GM18861 (cell line): ENCODE data around the gene QRICH2.
"Not testable (repeated sequence)": the region's sequence is repeated elsewhere in the genome, so short reads cannot be mapped to it uniquely, and the experiment has no call there.

Experiments
- ATAC-seq: cut with Tn5 transposase; IDR thresholded peaks from one replicate; pipeline ENCODE4 v1.9.1; 2021; ENCODE audit not compliant: unreplicated experiment

Gene QRICH2

GRCh38 chr17:76327696-76328095, 19.6 kb upstream of the QRICH2 start:
- ATAC-seq = no peak

GRCh38 chr17:76326306-76326705, 18.2 kb upstream of the QRICH2 start:
- ATAC-seq = no peak

- ATAC-seq = no peak
These were observed 10.5 kb upstream of the QRICH2 start for GRCh38 chr17:76318586-76318985.

GRCh38 chr17:76317535-76317934, 9.5 kb upstream of the QRICH2 start:
- ATAC-seq = no peak

DNA sequence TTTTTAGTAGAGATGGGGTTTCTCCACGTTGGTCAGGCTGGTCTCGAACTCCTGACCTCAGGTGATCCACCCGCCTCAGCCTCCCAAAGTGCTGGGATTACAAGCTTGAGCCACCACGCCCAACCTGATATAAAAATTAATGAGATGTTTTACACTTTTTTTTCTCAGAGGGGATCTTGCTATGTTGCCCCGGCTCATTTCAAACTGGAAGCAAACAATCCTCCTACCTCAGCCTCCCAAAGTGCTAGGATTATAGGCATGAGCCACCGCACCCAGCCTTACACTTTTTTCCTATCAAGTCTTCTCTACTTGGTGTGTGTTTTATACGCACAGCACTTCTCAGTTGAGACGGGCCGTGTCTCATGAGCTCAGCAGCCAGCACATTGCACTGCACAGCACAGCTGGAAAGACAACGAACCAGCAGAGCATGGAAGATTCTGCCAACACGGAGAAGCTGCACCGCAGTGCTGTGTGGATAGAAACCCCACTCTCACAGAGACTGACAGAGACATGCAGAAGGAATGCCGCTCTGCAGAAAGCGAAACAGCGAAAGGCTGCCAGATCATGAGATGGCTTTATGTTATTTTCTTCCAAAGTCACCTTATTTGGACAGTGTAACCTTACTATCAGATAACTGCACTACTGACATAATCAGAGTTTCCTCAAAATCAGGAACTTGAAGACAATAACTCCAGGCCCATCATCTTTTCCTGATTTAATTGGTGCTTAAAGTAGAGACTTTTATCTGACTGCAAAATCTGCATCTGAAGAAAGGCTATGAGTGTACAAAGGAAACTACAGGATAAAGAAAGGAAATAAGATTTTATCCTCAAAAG, 6.5 kb upstream of the QRICH2 start:
- no peak for ATAC-seq

DNA sequence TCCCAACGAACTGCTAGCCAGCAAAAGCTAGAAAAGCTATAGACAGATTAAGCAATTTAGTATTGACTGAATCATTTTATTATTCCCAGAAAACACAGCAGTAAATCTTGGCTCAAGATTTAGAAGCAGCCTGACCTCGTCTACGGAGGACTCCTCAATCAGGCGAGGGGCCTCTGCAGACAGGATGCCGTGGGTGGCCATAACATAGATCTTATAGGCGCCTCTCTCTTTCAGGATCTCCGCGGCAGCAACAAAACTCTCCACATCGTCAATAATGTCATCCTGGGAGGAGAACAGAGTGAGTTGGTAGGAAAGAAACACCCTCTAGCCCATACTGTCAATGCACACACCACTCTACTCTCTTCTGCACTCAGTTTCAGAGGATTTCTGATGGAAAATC, 4.7 kb upstream of the QRICH2 start:
- ATAC-seq = no peak

- no peak for ATAC-seq
These were observed 1.4 kb upstream of the QRICH2 start for GRCh38 chr17:76309461-76309860.

- ATAC-seq = no peak
These were observed 644 bp downstream of the QRICH2 start for GRCh38 chr17:76307299-76307965.

- not testable (repeated sequence) for ATAC-seq
These were observed 3.0 kb downstream of the QRICH2 start for GRCh38 chr17:76305135-76305454.

DNA sequence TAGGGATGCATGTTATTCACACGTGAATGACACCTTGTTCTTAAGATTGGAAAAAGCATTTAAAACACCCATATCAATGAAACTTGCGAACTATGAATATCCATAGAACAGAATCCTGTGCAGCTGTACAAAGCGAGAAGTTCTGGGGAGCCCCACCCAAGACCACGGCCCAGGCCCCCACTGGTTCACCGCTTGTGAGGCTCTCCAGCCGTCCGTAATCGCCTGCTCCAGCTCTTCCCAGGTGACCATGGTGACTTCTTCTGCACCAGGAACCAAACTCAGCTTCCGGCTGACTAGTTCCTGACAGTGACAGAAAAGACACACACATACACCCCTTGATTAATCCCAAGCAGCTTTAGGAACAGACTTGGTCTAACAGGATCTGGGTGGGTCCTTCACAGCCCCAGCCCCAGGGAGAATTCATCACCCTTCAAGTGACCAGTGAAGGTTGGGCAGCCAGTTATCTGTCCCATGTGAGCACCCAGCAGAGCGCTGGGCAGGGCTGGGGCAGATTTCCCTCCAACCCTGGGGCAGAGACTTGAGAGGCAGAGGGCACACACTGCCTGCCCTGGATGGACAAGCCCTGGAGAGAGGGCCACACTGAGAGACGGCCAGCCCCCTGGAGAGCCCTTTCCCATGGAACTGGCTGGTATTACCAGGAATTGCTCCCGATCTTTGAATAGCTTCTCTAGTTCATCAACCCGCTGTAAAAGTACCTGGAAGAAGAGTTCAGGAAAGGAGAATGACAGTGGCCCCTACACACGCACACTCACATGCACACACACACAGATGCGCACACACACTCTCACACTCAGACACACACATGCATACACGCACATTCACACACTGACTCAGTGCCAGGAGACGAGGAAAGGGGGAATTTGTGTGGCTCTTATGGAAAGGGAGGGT, 3.6 kb downstream of the QRICH2 start:
- ATAC-seq = no peak

- no peak for ATAC-seq
These were observed 10.6 kb downstream of the QRICH2 start for GRCh38 chr17:76297436-76297835.

GRCh38 chr17:76296889-76297288, 11.2 kb downstream of the QRICH2 start:
- no peak for ATAC-seq

- ATAC-seq = no peak
These were observed 11.9 kb downstream of the QRICH2 start for GRCh38 chr17:76296186-76296585.

DNA sequence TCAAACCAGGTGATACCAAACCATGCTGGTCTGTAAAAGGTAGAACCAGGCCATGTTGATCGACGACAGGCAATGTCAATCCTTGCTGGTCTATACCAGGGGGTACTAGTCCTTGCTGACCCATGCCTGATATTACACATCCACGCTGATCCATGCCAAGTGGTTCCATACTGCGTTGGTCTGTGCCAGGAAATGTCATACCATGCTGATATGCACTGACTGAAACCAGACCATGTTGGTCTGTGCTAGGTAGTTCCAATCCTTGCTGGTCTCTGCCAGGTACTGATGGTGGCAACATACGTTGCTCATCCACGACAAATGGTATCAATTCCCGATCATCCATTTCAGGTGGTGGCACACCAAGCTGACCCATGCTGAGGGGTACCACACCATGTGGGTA, 15.0 kb downstream of the QRICH2 start:
- ATAC-seq = no peak

- no peak for ATAC-seq
These were observed 15.5 kb downstream of the QRICH2 start for GRCh38 chr17:76292567-76292966.

- ATAC-seq = no peak
These were observed 26.3 kb downstream of the QRICH2 start for GRCh38 chr17:76281573-76282371.

DNA sequence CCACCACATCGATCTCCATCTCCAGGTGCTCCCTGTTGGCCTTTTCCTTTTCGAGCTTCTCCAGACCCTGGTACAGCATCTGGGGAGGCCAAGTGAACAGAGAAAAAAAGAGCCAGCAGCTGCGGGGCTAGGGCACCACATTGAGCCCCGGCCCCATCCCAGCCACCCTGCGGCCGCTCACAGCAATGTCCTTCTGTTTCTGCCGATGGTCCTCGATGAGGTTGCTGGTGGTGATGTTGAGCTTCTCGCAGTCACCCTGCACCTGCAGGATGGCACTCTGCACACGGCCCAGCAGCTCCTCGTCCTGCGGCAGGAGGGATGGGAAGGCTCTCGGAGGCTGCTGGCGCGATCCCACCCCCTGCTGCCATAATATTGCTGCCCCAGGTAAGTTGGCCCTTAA, 27.4 kb downstream of the QRICH2 start:
- ATAC-seq = no peak

DNA sequence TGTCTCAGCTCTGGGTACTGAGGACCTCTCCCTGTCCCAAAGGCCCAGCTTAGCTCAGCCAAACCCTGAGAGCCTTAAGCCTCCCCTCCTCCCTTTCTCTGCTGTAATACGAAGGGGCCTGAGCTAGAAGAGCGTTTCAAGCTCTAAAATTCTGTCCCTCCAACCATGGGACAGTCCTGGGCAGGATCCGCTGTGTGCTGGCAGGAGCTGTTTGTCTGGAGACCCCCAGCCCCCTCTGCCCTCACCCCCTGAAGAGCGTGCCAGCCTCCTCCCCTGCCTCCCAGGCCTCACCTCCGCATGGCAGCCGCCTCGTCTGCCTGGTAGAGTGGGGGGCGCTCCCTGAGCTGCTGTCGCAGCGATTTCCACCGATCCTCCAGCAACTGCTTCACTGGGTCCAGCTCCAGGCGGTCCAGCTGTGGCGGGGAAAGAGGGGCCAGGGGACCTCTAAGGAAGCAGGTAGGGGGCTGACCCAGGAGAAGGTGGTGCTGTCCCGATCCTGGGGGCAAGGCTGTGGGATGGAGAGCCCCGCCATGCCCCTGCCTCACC, 28.3 kb downstream of the QRICH2 start:
- ATAC-seq = no peak

- ATAC-seq = no peak
These were observed 28.9 kb downstream of the QRICH2 start for GRCh38 chr17:76278952-76279741.
